HCT116 (cell line): ENCODE data around the gene MNDA.

Experiments used
- CTCF ChIP-seq, 3 experiments: fragments of 200-600 bp in 1 of 3; sonication (generic) in 1 of 3; IDR thresholded peaks in 2 of 3; conservative IDR thresholded peaks in 1 of 3; 2 replicates each; pipeline ENCODE4 v1.5.1; 2012 to 2017; ENCODE audit warnings: low read depth in 2 of 3, low read length in 2 of 3, antibody characterized with exemption in 1 of 3, borderline replicate concordance in 1 of 3, control low read depth in 1 of 3, mild to moderate bottlenecking in 1 of 3, mixed read lengths in 1 of 3, mixed run types in 1 of 3, moderate library complexity in 1 of 3; ENCODE audit not compliant: insufficient read depth in 1 of 3
- JUND ChIP-seq: IDR thresholded peaks from 2 replicates; pipeline ENCODE4 v1.6.1; 2012
- POLR2A ChIP-seq: IDR thresholded peaks from 2 replicates; pipeline ENCODE4 v1.7.0; 2011; ENCODE audit warnings: borderline replicate concordance; ENCODE audit not compliant: insufficient read depth, insufficient read length; ENCODE audit errors: extremely low read depth
- RAD21 ChIP-seq: IDR thresholded peaks from 2 replicates; pipeline ENCODE4 v1.6.1; 2012; ENCODE audit warnings: low read depth, mild to moderate bottlenecking
- REST ChIP-seq: IDR thresholded peaks from 2 replicates; pipeline ENCODE4 v1.6.1; 2012; ENCODE audit warnings: low read depth

- no peak for TF ChIP-seq CTCF (IDR thresholded peaks at IDR 0.05 in 2 of 3, conservative IDR thresholded peaks at IDR 0.05 in 1 of 3; ENCODE audit: borderline replicate concordance in 1 of 3, insufficient read depth in 1 of 3, low read depth in 2 of 3, low read length in 2 of 3)
- TF ChIP-seq POLR2A: no peak
- no peak for TF ChIP-seq RAD21
- no peak for TF ChIP-seq REST
- TF ChIP-seq JUND: no peak
These were observed 20.8 kb upstream of the MNDA start for GRCh38 chr1:158810311-158810710.
